Measurements from ENCODE around the gene SLC34A1. TPM values are rescaled to one million over a fixed set of nuclear protein-coding genes. Genes with fewer than 3 reads are reported as not detected.

SLC34A1 gene
- total and polyA plus RNA-seq, 2 of the 4 experiments (the other 2 are of a cell fraction), result not detected

GRCh38 chr5:177434942-177435738 lies 50.9 kb downstream of the SLC34A1 start:
- CTCF ChIA-PET, result no interaction called here
- POLR2A ChIA-PET (ENCODE audit: unreplicated experiment), result no interaction called here

More at GRCh38 chr5:177434942-177435738, 50.9 kb downstream of the SLC34A1 start:
- Histone ChIP-seq H3K4me3 (ENCODE audit: insufficient read depth, low read depth, low read length) (no peak overlapping the region), H3K18ac (ENCODE audit: low read depth, low read length) (no peak overlapping the region), H3K36me3 (ENCODE audit: control insufficient read depth, insufficient read depth, low read length) (peaks cover 53% of the 10 kb centered on the region), H4K5ac (ENCODE audit: low read depth, low read length) (no peak overlapping the region), H3K4ac (ENCODE audit: low read depth, low read length) (no peak overlapping the region), H4K91ac (ENCODE audit: insufficient read depth, low read depth, low read length) (no peak overlapping the region), H2BK20ac (ENCODE audit: low read depth, low read length) (no peak overlapping the region), H2AK5ac (ENCODE audit: low read depth, low read length) (no peak overlapping the region), H3K23ac (ENCODE audit: low read depth, low read length) (no peak overlapping the region), H3K9me1 (ENCODE audit: insufficient read depth, low read length) (peaks cover 6% of the 10 kb centered on the region; the same call in 1 of the 2 replicates), H4K8ac (ENCODE audit: low read depth in 2 of 2, low read length in 2 of 2) (no peak overlapping the region), H3K27me3 (ENCODE audit: control insufficient read depth, insufficient read depth, low read length) (no peaks in the 10 kb centered on the region), H3K4me2 (ENCODE audit: low read depth, low read length) (no peak overlapping the region), H3K9me3 (ENCODE audit: control insufficient read depth, insufficient read depth, low read length) (no peaks in the 10 kb centered on the region), H2BK15ac (ENCODE audit: low read depth, low read length) (no peak overlapping the region), H3K4me1 (ENCODE audit: control insufficient read depth, insufficient read depth, low read length) (no peaks in the 10 kb centered on the region), H3K27ac (ENCODE audit: insufficient read depth, low read length) (no peak overlapping the region), H2BK120ac (ENCODE audit: low read depth, low read length) (no peak overlapping the region), H2AK9ac (replicated peaks; ENCODE audit: low read depth, low read length, poor library complexity) (no peak overlapping the region), H3K56ac (ENCODE audit: extremely low read depth, insufficient read depth, low read length) (no peak overlapping the region), H2AFZ (replicated peaks; ENCODE audit: low read length, poor library complexity) (no peak overlapping the region), H4K20me1 (ENCODE audit: insufficient read depth, low read length) (peaks cover 10% of the 10 kb centered on the region; the same call in 1 of the 2 replicates), H3K9ac (ENCODE audit: low read depth, low read length) (no peak overlapping the region), H2BK5ac (ENCODE audit: low read depth, low read length, poor library complexity, severe bottlenecking) (no peak overlapping the region), H3K79me1 (ENCODE audit: low read depth in 1 of 2, low read length in 2 of 2) (peaks cover 0 to 11% of the 10 kb centered on the region in 2 experiments; a peak in 2 of 4 replicates), H3K14ac (replicated peaks; ENCODE audit: low read depth, low read length) (no peak overlapping the region)
- 67% methylated on average over 3 of the region's 20 CpGs; no CpG with 5 or more reads in 1 of the 2 experiments for WGBS, 2 experiments (ENCODE audit: extremely low coverage in 2 of 2, insufficient read length in 1 of 2)
- in situ Hi-C loops (cut with MboI; ENCODE audit: low sequenced_read_pairs), result no loop called here
- ATAC-seq (ENCODE audit: low read depth), result no peak
- intact Hi-C loops (cut with micrococcal nuclease), result no loop called here
- BruUV-seq (replicated peaks), result no TSS peak
- no peak for TF ChIP-seq MXI1 (IDR thresholded peaks at IDR 0.05; ENCODE audit: borderline replicate concordance, low read depth, low read length)
- TF ChIP-seq, protein P1, sequence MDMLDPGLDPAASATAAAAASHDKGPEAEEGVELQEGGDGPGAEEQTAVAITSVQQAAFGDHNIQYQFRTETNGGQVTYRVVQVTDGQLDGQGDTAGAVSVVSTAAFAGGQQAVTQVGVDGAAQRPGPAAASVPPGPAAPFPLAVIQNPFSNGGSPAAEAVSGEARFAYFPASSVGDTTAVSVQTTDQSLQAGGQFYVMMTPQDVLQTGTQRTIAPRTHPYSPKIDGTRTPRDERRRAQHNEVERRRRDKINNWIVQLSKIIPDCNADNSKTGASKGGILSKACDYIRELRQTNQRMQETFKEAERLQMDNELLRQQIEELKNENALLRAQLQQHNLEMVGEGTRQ (IDR thresholded peaks at IDR 0.05; ENCODE audit: low read depth, low read length), result no peak
- TF ChIP-seq RCOR1 (IDR thresholded peaks at IDR 0.05; ENCODE audit: insufficient replicate concordance, low read length), result no peak
- TF ChIP-seq SMC3 (IDR thresholded peaks at IDR 0.05; ENCODE audit: low read depth, low read length), result no peak
- no peak for TF ChIP-seq FOS (IDR thresholded peaks at IDR 0.05; ENCODE audit: low read depth, low read length)
- TF ChIP-seq ELK1 (IDR thresholded peaks at IDR 0.05; ENCODE audit: borderline replicate concordance, low read depth, low read length), result no peak
- no peak for TF ChIP-seq MAZ (IDR thresholded peaks at IDR 0.05; ENCODE audit: borderline replicate concordance, low read depth, low read length)
- TF ChIP-seq, protein P2, sequence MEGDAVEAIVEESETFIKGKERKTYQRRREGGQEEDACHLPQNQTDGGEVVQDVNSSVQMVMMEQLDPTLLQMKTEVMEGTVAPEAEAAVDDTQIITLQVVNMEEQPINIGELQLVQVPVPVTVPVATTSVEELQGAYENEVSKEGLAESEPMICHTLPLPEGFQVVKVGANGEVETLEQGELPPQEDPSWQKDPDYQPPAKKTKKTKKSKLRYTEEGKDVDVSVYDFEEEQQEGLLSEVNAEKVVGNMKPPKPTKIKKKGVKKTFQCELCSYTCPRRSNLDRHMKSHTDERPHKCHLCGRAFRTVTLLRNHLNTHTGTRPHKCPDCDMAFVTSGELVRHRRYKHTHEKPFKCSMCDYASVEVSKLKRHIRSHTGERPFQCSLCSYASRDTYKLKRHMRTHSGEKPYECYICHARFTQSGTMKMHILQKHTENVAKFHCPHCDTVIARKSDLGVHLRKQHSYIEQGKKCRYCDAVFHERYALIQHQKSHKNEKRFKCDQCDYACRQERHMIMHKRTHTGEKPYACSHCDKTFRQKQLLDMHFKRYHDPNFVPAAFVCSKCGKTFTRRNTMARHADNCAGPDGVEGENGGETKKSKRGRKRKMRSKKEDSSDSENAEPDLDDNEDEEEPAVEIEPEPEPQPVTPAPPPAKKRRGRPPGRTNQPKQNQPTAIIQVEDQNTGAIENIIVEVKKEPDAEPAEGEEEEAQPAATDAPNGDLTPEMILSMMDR (conservative IDR thresholded peaks at IDR 0.05; ENCODE audit: low read depth, low read length), result no peak
- TF ChIP-seq POLR2A (IDR thresholded peaks at IDR 0.05; ENCODE audit: low read depth, low read length), result no peak
- TF ChIP-seq CEBPB (IDR thresholded peaks at IDR 0.05; ENCODE audit: low read depth, low read length), result no peak
- TF ChIP-seq BHLHE40 (IDR thresholded peaks at IDR 0.05; ENCODE audit: low read depth, low read length), result no peak
- TF ChIP-seq RFX5 (IDR thresholded peaks at IDR 0.05; ENCODE audit: low read depth, low read length), result no peak
- no peak for TF ChIP-seq MAFK (IDR thresholded peaks at IDR 0.05; ENCODE audit: low read depth, low read length)
- TF ChIP-seq CHD1 (IDR thresholded peaks at IDR 0.05; ENCODE audit: low read depth, low read length), result no peak
- no peak for DNase-seq
- dilution Hi-C loops (cut with HindIII; ENCODE audit: low sequenced_read_pairs, unreplicated experiment), result no loop called here

Measured in IMR-90 (cell line).